CD4-positive, alpha-beta T cell treated with Interleukin-17A for 4 hours (primary cell): ENCODE measurements around the gene ARFGEF2.
"Not testable (repeated sequence)": the region's sequence is repeated elsewhere in the genome, so short reads cannot be mapped to it uniquely, and the experiment has no call there.

Source experiments
- DNase-seq: peaks from one replicate; pipeline ENCODE4 v3.0.0-alpha.2; 2020; ENCODE audit warnings: mixed read lengths

The ARFGEF2 gene

GRCh38 chr20:49009899-49010631 is 88.6 kb downstream of the ARFGEF2 start:
- DNase-seq: no peak

DNA sequence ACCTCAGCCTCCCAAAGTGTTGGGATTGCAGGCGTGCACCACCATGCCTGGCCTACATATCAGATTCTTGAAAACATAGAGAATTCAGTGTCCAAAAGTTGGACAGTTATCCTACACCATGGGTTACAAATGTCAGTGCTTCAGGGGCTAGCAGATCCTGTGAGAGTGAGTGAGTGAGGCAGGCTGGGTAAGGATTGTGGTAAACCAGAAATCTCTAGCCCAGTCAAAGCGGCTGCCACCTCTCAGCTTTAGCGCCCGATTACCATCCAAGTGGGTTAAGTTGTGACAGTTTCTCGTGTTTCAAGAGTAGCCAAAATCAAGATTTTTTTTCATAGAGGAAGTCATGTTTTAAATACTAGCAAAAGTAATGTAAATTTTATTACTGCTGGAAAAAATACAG is 102.7 kb downstream of the ARFGEF2 start:
- DNase-seq: no peak

GRCh38 chr20:49028177-49028576 is 106.7 kb downstream of the ARFGEF2 start:
- DNase-seq: not testable (repeated sequence)

DNA sequence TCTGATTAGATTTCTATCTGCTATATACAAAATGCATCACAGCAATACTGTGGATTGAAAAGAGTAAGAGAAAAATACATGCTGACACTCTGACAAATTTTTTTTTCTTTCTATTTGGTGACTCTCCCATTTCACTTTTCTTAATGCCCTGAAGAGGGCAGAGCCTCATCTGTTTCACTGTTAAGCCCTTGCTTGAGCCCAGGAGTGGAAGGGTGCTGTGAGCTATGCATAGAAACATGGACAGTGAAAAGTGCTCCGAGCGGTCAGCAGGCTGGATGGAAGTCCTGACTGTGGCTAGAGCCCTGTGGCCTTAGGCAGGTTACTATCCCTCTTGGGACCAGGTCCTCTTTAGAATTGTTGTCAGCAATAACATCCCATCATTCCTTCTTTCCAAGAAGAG is 107.2 kb downstream of the ARFGEF2 start:
- DNase-seq: no peak

- no peak for DNase-seq
Observed at GRCh38 chr20:49029203-49029602, 107.7 kb downstream of the ARFGEF2 start.

DNA sequence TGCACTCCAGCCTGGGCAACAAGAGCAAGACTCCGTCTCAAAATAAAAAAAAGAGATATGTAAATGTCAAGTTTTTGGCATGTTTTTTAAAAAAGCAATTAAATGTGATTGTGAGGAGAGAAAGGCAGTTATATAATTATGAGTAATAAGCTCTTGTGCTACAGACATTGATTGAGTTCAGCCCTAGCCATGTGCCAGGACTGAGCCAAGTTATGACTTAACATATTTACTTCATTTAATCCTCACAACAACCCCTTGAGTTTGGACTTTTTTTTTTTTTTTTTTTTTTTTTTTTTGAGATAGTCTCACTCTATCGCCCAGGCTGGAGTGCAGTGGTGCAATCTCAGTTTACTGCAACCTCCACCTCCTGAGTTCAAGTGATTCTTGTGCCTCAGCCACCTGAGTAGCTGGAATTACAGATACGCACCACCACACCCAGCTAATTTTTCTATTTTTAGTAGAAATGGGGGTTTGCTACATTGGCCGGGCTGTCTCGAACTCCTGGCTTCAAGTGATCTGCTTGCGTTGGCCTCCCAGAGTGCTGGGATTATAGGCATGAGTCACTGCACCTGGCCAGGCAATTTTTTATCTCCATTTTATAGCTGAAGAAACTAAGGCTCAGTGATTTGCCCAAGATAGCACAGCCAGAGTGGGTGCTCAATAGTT is 109.6 kb downstream of the ARFGEF2 start:
- no peak for DNase-seq

DNA sequence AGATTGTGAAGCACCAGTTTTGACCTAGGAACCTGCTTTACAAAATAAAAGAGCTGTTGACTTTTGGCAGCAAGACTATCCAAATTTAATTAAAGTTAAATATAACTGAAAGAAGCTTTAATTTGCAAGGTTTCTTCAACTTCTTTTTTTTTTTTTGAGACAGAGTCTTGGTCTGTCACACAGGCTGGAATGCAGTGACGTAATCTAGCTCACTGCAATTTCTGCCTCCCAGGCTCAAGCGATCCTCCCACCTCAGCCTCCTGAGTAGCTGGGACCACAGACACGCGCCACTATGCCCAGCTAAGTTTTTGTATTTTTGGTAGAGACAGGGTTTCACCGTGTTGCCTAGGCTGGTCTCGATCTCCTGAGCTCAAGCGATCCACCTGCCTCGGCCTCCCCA is 110.9 kb downstream of the ARFGEF2 start:
- DNase-seq: no peak

DNA sequence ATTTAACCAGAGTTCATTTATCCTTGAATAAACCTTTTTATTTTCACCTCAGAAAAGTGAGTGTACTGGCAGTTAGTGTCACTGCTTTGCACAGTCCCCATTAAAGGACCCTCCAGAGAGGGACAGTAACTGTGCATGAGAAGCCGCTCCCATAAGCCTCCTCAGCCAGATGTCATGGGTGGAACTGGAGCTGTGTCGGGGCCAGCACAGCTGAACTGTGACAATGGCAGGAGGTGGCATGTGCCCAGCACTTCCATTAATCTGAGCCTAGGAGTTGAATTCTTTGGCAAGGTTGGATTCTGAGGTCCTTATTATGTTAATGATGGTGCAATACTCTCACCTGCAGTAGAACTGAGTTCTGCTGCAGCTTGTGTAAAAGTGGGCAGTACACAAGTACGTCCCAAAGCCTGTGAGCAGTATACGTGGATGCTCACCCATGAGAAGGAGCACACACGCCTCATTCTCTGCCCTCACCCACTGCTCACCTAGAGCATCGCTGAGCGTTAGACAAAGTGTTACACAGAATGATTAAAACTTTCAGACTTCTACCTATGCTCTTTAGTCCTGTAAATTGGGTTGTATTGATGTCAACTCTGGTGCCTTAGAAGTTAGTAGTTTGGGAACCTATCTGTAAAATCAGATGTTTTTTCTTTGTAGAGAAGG is 112.7 kb downstream of the ARFGEF2 start:
- DNase-seq: no peak

DNA sequence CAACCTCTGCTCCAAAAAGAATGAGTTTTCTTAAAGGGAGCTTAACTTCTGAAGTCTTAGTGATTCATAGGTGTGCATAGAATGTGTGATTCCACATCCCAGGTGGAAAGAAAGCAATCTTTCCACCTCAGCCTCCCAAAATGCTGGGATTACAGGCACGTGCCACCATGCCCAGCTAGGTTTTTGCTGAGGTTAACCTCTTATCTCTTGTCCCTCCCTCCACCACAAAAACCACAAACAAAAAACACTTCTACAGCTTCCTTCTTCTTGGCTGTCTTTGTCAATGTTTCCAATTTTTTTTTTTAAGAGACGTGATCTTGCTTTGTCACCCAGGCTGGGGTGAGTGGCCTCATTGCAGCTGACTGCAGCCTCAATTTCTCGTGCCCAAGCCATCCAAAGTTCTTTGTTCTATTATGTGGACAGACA is 116.5 kb downstream of the ARFGEF2 start:
- peak; percentile 23 for DNase-seq

DNA sequence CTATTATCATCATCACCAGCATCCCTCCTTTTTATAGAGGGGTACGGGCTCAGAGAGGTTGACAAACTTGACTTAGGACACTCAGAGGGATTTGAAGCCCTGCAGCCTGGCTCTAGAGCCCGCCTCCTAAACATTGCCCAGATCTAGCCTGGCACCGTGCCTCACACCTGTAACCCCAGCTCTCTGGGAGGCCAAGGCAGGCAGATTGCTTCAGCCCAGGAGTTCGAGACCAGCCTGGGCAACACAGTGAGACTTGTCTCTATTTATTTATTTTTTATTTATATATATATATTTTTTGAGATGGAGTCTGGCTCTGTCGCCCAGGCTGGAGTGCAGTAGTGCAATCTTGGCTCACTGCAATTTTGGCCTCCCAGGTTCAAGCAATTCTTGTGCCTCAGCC is 118.3 kb downstream of the ARFGEF2 start:
- DNase-seq: no peak

GRCh38 chr20:49043000-49043399 is 121.5 kb downstream of the ARFGEF2 start:
- no peak for DNase-seq

GRCh38 chr20:49045440-49046086 is 124.1 kb downstream of the ARFGEF2 start:
- peak; percentile 48 for DNase-seq

- peak; percentile 93 for DNase-seq
Observed at GRCh38 chr20:49046087-49046900, 124.8 kb downstream of the ARFGEF2 start, which contains the start of gene CSE1L. TSS of gene CSE1L (plus strand) at chr20:49046312. CDS start at chr20:49058464, 12,152 bp downstream.

DNA sequence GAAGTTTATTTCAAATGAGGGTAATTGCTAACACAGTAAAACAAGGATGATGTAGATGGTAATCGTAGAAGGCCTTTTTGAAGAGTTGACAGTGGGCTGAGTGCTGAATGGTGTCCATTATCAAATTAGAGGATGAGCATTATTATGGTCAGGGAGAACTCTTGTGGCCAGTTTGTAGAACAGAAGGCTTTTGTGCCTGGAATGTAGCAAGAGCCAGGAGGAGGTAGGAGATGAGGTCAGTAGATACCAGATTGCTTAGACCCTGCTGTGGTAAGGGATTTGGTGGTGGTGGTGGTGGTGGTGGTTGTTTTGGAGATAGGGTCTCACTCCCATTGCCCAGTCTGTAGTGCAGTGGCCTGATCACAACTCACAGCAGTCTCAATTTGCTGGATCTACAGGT is 130.8 kb downstream of the ARFGEF2 start:
- DNase-seq: no peak

GRCh38 chr20:49054056-49054643 is 132.6 kb downstream of the ARFGEF2 start:
- DNase-seq: no peak

DNA sequence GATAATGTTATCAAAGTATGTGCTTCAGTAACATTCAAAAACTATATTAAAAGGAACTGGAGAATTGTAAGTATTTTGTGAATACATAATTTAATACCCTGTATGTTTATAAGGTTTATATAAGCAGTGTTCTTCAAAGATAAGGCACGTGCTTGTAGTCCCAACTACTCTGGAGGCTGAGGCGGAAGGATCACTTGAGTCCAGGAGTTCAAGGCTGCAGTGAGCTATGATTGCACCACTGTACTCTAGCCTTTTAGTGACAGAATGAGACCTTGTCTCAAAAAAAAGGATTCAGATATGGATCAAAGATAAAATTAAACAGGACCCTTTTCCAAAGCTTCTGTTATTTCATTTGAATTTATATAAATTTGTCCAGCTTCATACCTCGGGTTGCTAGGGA is 141.8 kb downstream of the ARFGEF2 start:
- no peak for DNase-seq

DNA sequence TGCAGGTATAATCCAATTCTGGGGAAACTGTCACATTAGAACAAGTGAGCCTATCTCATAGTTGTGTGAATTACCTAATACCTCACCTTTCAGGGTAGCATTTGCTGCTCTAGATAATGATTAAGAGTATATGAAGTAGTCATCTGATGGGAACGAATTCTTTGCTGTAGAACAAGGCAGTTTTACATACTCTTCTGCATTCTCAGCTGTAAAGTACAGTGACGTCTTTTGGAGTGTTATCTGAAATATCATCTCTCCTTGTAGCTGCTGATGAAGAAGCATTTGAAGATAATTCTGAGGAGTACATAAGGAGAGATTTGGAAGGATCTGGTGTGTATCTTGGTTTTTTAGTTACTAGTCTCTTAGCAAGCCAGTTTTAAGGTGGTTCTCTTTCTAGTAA is 153.0 kb downstream of the ARFGEF2 start:
- no peak for DNase-seq

GRCh38 chr20:49078310-49078709 is 156.8 kb downstream of the ARFGEF2 start:
- no peak for DNase-seq

- DNase-seq: not testable (repeated sequence)
Observed at GRCh38 chr20:49082295-49082694, 160.8 kb downstream of the ARFGEF2 start.
